OCI-LY3 (cell line): ENCODE data around the gene ELAVL2.

Experiments used
- H2AFZ ChIP-seq: fragments of 200-600, 300-600 bp; shearing (Covaris generic); 2 replicates; pipeline ENCODE4 v1.6.0; 2014; ENCODE audit warnings: antibody characterized with exemption, low read depth, low read length
- H3K27ac ChIP-seq: fragments of 200-600, 300-600 bp; sonication (generic); 2 replicates; pipeline ENCODE4 v1.5.1; 2014; ENCODE audit warnings: mild to moderate bottlenecking, low read length, moderate library complexity, mixed read lengths
- H3K27me3 ChIP-seq: fragments of 200-600, 300-600 bp; sonication (generic); 2 replicates; pipeline ENCODE4 v1.6.1; 2014; ENCODE audit warnings: low read depth, low read length, mixed read lengths
- H3K36me3 ChIP-seq: fragments of 200-600, 300-600 bp; sonication (generic); replicated peaks from 2 replicates; pipeline ENCODE3; 2014; ENCODE audit warnings: low read depth, low read length, mixed read lengths
- H3K4me1 ChIP-seq: fragments of 300-600, 200-600 bp; sonication (generic); 2 replicates; pipeline ENCODE4 v1.6.1; 2014; ENCODE audit warnings: low read length, mixed read lengths
- H3K4me2 ChIP-seq: fragments of 200-600, 300-600 bp; sonication (generic); 2 replicates; pipeline ENCODE4 v1.6.1; 2014; ENCODE audit warnings: low read length, mixed read lengths
- H3K4me3 ChIP-seq: fragments of 300-600, 200-600 bp; sonication (generic); 2 replicates; pipeline ENCODE4 v1.5.1; 2014; ENCODE audit warnings: antibody characterized with exemption, mild to moderate bottlenecking, low read length, moderate library complexity
- H3K79me2 ChIP-seq: fragments of 300-600, 200-600 bp; shearing (Covaris generic); 2 replicates; pipeline ENCODE4 v1.6.1; 2014; ENCODE audit warnings: mild to moderate bottlenecking, low read length, mixed read lengths
- H3K9ac ChIP-seq: fragments of 300-600, 200-600 bp; shearing (Covaris generic); 2 replicates; pipeline ENCODE4 v1.6.0; 2014; ENCODE audit warnings: mild to moderate bottlenecking, low read length, moderate library complexity
- H3K9me3 ChIP-seq: fragments of 200-600, 300-600 bp; shearing (Covaris generic); 2 replicates; pipeline ENCODE4 v1.6.1; 2014; ENCODE audit warnings: low read length, mixed read lengths; ENCODE audit not compliant: insufficient read depth
- H4K20me1 ChIP-seq: fragments of 200-600, 300-600 bp; sonication (generic); 2 replicates; pipeline ENCODE4 v1.6.1; 2016; ENCODE audit warnings: low read length, mixed read lengths; ENCODE audit not compliant: insufficient read depth
- EZH2phosphoT487 ChIP-seq: fragments of 200-600 bp; shearing (Covaris generic); IDR thresholded peaks from 2 replicates; pipeline ENCODE4 v1.6.1; 2018; ENCODE audit warnings: antibody characterized with exemption, mixed run types, low read depth
- TF ChIP-seq, protein P1 (sequence below): fragments of 200-600, 300-600 bp; sonication (generic); IDR thresholded peaks from 2 replicates; pipeline ENCODE4 v1.5.1; 2014; ENCODE audit warnings: antibody characterized with exemption, low read length, low read depth

ELAVL2 gene

DNA sequence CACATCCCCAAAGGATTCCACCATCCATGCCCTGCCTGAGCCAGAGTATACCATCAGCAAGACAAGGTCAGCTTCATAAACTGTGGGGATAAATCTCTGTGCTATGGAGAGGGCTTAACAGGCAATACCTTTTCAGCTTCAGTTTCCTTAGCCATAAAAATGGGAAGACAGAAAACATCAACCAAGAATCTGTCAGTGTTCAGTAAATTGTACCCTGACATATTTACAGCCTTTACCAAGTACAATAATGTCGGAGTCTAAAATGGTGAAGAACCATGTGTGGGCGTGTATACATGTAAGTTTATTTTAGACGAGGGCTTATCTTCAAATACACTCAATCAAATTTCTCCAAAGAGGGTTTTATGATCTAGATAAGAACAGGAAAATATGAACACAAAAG is 94.7 kb downstream of the ELAVL2 start:
- no peaks in the 10 kb centered on the region for H3K4me1 ChIP-seq

DNA sequence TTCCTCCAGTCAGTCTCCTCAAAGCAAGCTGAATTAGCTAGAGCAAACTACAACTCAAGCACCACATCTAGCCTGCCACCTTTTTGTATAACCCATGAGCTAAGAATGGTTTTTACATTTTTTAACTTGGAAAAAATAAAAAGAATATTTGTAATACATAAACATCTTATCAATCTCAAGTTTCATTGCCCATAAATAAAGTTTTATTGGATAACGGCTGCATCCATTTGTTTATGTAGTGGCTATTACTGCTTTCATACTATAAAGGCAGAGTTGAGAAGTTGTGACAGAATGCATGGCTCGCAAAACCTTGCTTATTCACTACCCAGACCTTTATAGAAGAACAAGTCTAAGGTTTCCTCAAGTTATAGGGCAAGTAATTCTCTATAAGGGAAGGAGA is 95.7 kb downstream of the ELAVL2 start:
- Histone ChIP-seq H3K27ac (no peak overlapping the region), H3K27me3 (no peaks in the 10 kb centered on the region)
- TF ChIP-seq, protein P1, sequence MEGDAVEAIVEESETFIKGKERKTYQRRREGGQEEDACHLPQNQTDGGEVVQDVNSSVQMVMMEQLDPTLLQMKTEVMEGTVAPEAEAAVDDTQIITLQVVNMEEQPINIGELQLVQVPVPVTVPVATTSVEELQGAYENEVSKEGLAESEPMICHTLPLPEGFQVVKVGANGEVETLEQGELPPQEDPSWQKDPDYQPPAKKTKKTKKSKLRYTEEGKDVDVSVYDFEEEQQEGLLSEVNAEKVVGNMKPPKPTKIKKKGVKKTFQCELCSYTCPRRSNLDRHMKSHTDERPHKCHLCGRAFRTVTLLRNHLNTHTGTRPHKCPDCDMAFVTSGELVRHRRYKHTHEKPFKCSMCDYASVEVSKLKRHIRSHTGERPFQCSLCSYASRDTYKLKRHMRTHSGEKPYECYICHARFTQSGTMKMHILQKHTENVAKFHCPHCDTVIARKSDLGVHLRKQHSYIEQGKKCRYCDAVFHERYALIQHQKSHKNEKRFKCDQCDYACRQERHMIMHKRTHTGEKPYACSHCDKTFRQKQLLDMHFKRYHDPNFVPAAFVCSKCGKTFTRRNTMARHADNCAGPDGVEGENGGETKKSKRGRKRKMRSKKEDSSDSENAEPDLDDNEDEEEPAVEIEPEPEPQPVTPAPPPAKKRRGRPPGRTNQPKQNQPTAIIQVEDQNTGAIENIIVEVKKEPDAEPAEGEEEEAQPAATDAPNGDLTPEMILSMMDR = no peak
- TF ChIP-seq EZH2phosphoT487 = no peak

More for the DNA sequence above, 94.7 kb downstream of the ELAVL2 start:
- H4K20me1 ChIP-seq = no peaks in the 10 kb centered on the region
- no peaks in the 10 kb centered on the region for H3K36me3 ChIP-seq
- no peaks in the 10 kb centered on the region for H3K79me2 ChIP-seq
- TF ChIP-seq EZH2phosphoT487 = no peak
- TF ChIP-seq, protein P1 = no peak
- no peaks in the 10 kb centered on the region for H3K9me3 ChIP-seq
- no peak overlapping the region for H3K4me3 ChIP-seq
- H3K4me2 ChIP-seq = no peak overlapping the region
- H3K27me3 ChIP-seq = no peaks in the 10 kb centered on the region
- H3K9ac ChIP-seq = no peak overlapping the region
- H3K27ac ChIP-seq = no peak overlapping the region
- no peak overlapping the region for H2AFZ ChIP-seq

DNA sequence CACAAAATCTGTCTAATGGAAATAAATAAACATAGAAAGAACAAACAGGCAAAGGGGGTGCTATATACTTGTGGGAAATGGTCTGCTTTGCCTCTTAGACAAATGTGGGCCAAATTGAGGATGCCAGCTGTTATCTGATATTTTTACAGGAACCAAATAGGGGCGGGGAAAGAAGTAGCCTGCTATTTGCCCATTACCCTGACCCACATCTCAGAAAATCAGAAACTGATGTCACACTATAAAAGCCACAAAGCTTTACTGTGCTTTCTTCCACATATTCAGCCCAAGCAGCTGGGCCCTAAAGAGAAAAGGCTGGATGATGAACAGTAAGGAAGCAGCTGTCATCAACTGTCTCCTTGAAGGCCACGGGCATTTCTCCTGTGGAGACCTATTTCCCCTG is 97.3 kb downstream of the ELAVL2 start:
- no peaks in the 10 kb centered on the region for H3K36me3 ChIP-seq
- no peaks in the 10 kb centered on the region for H3K79me2 ChIP-seq
- no peak overlapping the region for H2AFZ ChIP-seq
- H3K27ac ChIP-seq = no peak overlapping the region
- H3K9ac ChIP-seq = no peak overlapping the region
- no peaks in the 10 kb centered on the region for H3K9me3 ChIP-seq
- H3K4me1 ChIP-seq = no peaks in the 10 kb centered on the region
- H3K4me3 ChIP-seq = no peak overlapping the region
- H4K20me1 ChIP-seq = no peaks in the 10 kb centered on the region
- no peak overlapping the region for H3K4me2 ChIP-seq
- H3K27me3 ChIP-seq = no peaks in the 10 kb centered on the region
- TF ChIP-seq, protein P1 = no peak

More for the DNA sequence above, 95.7 kb downstream of the ELAVL2 start:
- H3K9me3 ChIP-seq = no peaks in the 10 kb centered on the region
- H3K4me1 ChIP-seq = no peaks in the 10 kb centered on the region
- H3K4me2 ChIP-seq = no peak overlapping the region
- no peak overlapping the region for H3K9ac ChIP-seq
- H3K79me2 ChIP-seq = no peaks in the 10 kb centered on the region
- no peaks in the 10 kb centered on the region for H3K36me3 ChIP-seq
- H4K20me1 ChIP-seq = no peaks in the 10 kb centered on the region
- no peak overlapping the region for H3K4me3 ChIP-seq
- H2AFZ ChIP-seq = no peak overlapping the region

DNA sequence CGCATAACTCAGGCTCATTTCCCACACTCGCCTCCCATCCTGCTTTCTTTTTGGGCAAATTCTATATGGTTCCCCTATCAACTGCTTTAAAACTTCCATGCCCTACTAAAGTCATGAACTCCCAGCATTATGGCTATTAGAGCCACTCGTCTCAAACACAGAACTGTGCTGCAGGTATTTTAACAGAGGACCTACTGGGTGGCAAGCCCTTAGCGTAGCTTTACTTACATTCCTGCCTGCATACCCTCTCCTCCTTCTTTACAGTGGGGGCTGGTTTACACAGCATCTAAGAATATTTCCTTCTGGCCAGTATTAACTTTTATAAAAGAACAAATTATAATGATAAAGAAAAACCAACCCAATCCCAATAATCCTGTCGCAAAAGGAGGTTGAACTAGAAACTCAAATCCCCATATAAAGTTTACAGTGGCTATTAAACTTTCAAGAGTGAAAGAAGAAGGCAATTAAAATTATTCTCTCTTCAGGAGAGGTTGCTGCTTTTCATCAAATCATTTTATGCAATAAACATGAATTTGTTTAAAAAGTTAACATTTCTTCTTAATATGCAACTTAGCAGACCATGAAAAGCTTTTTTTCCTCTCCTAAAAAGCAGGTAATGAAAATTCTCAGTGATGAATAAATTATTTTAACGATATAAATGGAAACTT is 100.6 kb downstream of the ELAVL2 start:
- Histone ChIP-seq H3K9ac (no peak overlapping the region), H3K27ac (no peak overlapping the region), H3K9me3 (no peaks in the 10 kb centered on the region), H3K79me2 (no peaks in the 10 kb centered on the region), H4K20me1 (no peaks in the 10 kb centered on the region), H3K36me3 (no peaks in the 10 kb centered on the region), H3K4me2 (no peak overlapping the region), H3K4me1 (no peaks in the 10 kb centered on the region), H2AFZ (no peak overlapping the region), H3K27me3 (no peaks in the 10 kb centered on the region), H3K4me3 (no peak overlapping the region)
- TF ChIP-seq, protein P1 = no peak
- no peak for TF ChIP-seq EZH2phosphoT487
